Stomach smooth muscle (tissue), 2 donors: Measurements from ENCODE around the gene ATG7.
"Not testable (repeated sequence)": the region's sequence is repeated elsewhere in the genome, so short reads cannot be mapped to it uniquely, and the experiment has no call there.

Source experiments
- H3K27ac ChIP-seq: one replicate; pipeline ENCODE4 v1.7.0; 2013; ENCODE audit warnings: mild to moderate bottlenecking, low read length, inconsistent platforms
- H3K27me3 ChIP-seq, 2 donors: one replicate each; pipeline ENCODE4 v1.7.0; 2013; ENCODE audit warnings: low read length in 2 of 2; ENCODE audit not compliant: insufficient read depth in 2 of 2, control insufficient read depth in 1 of 2
- H3K36me3 ChIP-seq, 2 donors: one replicate each; pipeline ENCODE4 v1.7.0; 2013; ENCODE audit warnings: low read length in 2 of 2; ENCODE audit not compliant: control insufficient read depth in 2 of 2, insufficient read depth in 2 of 2
- H3K4me1 ChIP-seq: one replicate; pipeline ENCODE4 v1.7.0; 2013; ENCODE audit warnings: low read length; ENCODE audit not compliant: control insufficient read depth, insufficient read depth
- H3K4me3 ChIP-seq, 2 donors: one replicate each; pipeline ENCODE4 v1.7.0; 2013; ENCODE audit warnings: low read length in 2 of 2
- H3K9ac ChIP-seq, 2 donors: one replicate each; pipeline ENCODE4 v1.7.0; 2013; ENCODE audit warnings: low read length in 2 of 2, mild to moderate bottlenecking in 1 of 2
- H3K9me3 ChIP-seq, 2 donors: one replicate each; pipeline ENCODE4 v1.7.0; 2013; ENCODE audit warnings: low read length in 2 of 2; ENCODE audit not compliant: control insufficient read depth in 2 of 2
- donor health status: healthy.
- donor health status: Pancreatic carcinoma.

Gene ATG7

GRCh38 chr3:11445193-11445592 lies 173.0 kb downstream of the ATG7 start:
- not testable (repeated sequence) for H3K27ac ChIP-seq, H3K9ac ChIP-seq, H3K4me3 ChIP-seq, H3K27me3 ChIP-seq, H3K36me3 ChIP-seq, H3K4me1 ChIP-seq, H3K9me3 ChIP-seq

- Histone ChIP-seq H3K4me1 (no peaks in the 10 kb centered on the region), H3K27me3 (no peaks in the 10 kb centered on the region), H3K9ac (no peak overlapping the region), H3K9me3 (no peaks in the 10 kb centered on the region), H3K27ac (no peak overlapping the region), H3K36me3 (no peaks in the 10 kb centered on the region), H3K4me3 (no peak overlapping the region)
These were observed 173.7 kb downstream of the ATG7 start for GRCh38 chr3:11445883-11446282.

DNA sequence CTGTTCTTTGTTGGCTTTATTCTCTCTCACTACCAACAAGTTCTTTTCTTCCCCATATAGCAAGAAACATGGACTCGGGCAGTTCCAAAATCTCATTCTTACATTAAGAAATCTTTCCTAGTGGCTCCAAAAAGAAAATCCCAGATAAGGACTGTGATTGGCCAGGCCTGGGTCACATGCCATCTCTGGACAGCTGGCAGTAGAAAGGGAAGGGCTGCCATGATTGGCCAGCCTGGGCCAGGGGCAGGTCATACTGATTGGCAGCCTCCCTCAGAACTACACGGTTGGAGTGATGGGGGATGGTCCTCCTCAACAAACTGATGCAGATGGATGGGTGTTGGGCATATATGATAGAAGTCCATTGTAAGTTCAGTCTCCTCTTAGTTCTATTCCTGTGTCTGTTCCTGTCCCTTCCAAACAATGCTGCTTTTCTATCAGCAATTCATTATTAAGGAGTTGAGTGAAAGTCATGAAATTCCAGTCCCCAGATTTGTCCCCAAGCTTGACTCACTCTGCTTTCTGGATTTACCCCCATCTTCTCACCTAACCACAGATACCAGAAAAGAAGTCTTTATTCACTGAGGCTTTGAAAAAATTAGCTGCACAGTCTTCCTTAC lies 175.5 kb downstream of the ATG7 start:
- H3K9ac ChIP-seq: no peak overlapping the region
- no peaks in the 10 kb centered on the region for H3K27me3 ChIP-seq
- H3K4me3 ChIP-seq: no peak overlapping the region
- H3K27ac ChIP-seq: no peak overlapping the region
- no peaks in the 10 kb centered on the region for H3K9me3 ChIP-seq
- H3K4me1 ChIP-seq: peaks cover under 1% of the 10 kb centered on the region
- H3K36me3 ChIP-seq: no peaks in the 10 kb centered on the region

DNA sequence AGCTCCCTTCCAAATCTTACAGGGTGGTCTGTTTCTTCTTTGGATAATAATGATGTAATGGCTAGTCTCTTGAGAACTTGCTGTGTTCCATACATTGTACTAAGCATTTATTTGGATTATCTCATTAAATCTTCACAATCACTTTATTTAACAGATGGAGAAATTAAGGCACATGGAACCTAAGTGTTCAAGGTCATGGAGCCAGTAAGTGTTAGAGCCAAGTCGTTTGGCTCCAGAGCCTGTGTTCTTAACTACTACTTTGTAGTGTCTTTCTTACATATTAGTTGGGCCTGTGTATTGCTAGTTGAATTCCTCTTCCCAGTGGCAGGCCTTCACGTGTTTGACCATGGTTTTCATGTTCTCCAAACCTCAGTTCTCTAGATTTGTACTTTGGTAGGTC lies 177.8 kb downstream of the ATG7 start:
- no peak overlapping the region for H3K27ac ChIP-seq
- peaks cover 7% of the 10 kb centered on the region for H3K4me1 ChIP-seq
- no peak overlapping the region for H3K4me3 ChIP-seq
- no peak overlapping the region for H3K9ac ChIP-seq
- H3K27me3 ChIP-seq: no peaks in the 10 kb centered on the region
- no peaks in the 10 kb centered on the region for H3K36me3 ChIP-seq
- no peaks in the 10 kb centered on the region for H3K9me3 ChIP-seq

DNA sequence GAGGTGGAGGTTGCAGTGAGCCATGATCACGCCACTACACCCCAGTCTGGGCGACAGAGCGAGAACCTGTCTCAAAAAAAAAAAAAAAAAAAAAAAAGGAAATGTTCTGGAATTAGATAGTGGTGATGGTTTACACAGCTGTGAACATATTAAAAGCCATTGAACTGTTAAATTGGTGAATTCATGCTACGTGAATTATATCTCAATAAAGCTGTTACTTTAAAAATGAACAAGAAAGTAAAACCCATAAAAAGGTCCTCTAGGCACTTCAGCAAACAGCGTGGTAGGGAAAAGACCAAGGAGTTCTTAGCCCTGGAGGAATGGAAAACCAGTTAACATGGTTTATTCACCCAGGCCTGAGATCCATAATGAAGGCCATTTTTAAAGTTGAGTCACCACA lies 180.1 kb downstream of the ATG7 start:
- peaks cover 7% of the 10 kb centered on the region for H3K4me1 ChIP-seq
- no peaks in the 10 kb centered on the region for H3K9me3 ChIP-seq
- H3K27me3 ChIP-seq: no peaks in the 10 kb centered on the region
- H3K4me3 ChIP-seq: no peak overlapping the region
- H3K9ac ChIP-seq: no peak overlapping the region
- no peak overlapping the region for H3K27ac ChIP-seq
- H3K36me3 ChIP-seq: no peaks in the 10 kb centered on the region

GRCh38 chr3:11452885-11453847 lies 181.0 kb downstream of the ATG7 start:
- H3K27me3 ChIP-seq: no peaks in the 10 kb centered on the region
- no peaks in the 10 kb centered on the region for H3K36me3 ChIP-seq
- H3K9ac ChIP-seq: no peak overlapping the region
- no peak overlapping the region for H3K4me3 ChIP-seq
- H3K9me3 ChIP-seq: no peaks in the 10 kb centered on the region
- peaks cover 7% of the 10 kb centered on the region for H3K4me1 ChIP-seq
- no peak overlapping the region for H3K27ac ChIP-seq

- Histone ChIP-seq H3K27me3 (no peaks in the 10 kb centered on the region), H3K9me3 (no peaks in the 10 kb centered on the region), H3K27ac (no peak overlapping the region), H3K4me3 (no peak overlapping the region), H3K4me1 (peaks cover 7% of the 10 kb centered on the region), H3K36me3 (no peaks in the 10 kb centered on the region), H3K9ac (no peak overlapping the region)
These were observed 183.8 kb downstream of the ATG7 start for GRCh38 chr3:11455956-11456355.

DNA sequence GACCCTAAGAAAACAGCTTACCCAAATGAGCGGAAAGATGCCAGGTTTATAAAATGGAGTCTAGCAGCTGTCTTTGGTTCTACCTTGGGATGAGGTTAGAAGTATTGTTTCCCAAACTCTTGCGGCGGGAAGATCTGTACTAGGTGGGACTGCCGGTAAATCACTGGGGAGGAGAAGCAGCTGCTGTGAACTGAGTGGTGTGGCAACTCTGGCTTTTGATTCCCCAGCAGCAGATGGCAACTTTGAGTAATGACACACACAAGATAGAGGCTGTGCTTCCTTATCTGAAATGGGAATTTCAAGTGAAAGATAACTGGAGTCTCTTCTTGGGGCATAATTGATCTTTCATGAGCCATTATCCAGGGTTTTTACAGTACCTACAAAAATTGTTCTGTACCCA lies 184.9 kb downstream of the ATG7 start:
- no peaks in the 10 kb centered on the region for H3K27me3 ChIP-seq
- H3K9me3 ChIP-seq: no peaks in the 10 kb centered on the region
- no peak overlapping the region for H3K4me3 ChIP-seq
- H3K4me1 ChIP-seq: peaks cover 7% of the 10 kb centered on the region
- H3K9ac ChIP-seq: no peak overlapping the region
- H3K36me3 ChIP-seq: no peaks in the 10 kb centered on the region
- H3K27ac ChIP-seq: no peak overlapping the region

DNA sequence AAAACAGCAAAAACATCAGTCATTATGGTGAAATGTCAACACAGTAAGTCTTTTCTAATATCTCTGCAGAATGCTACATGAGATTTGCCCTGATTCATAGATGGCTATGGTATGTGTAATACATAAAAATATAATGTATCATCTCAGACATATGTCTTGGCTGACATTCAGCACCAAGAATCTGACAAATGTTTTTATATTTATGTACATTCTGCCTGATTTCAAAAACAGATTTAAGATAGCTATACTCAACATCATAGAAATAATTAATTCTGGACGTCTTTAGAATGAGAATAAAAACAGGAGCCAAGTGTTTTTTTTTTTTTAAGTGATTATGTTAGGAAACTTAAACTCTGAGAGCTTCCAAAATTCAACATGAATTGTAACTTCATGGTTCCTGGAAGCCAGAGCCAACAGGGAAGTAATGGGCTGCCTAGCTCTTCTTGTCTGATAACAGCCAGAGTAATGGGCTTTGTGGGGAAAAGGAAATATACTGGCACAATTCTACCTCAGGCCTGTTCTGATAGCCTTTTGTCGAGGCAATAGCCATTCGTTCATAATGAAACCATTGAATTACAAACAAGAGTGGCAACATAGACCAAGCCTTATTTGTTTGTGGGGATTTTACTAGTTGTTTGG lies 187.1 kb downstream of the ATG7 start:
- no peaks in the 10 kb centered on the region for H3K36me3 ChIP-seq
- H3K27ac ChIP-seq: no peak overlapping the region
- no peaks in the 10 kb centered on the region for H3K27me3 ChIP-seq

DNA sequence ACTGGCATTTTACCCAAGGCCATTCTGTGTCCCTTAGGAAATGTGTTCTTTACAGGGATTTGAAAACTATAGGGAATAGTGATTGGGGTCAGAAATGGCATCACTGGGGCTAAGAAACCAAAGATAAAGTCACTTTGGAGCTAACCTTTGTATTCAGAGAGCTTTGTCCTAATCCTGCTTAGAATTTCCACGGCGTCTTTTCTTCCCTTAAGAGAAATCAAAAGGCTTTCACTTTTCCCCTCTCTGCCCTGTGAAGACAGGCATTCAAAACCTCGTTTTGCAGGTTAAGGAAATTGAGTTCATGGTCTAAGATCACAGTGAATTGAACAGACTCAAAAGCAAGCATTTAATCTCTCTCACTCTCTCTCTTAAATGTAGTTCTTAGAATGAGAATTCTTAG lies 189.0 kb downstream of the ATG7 start:
- Histone ChIP-seq H3K4me1 (peaks cover 22% of the 10 kb centered on the region), H3K9ac (no peak overlapping the region), H3K4me3 (no peak overlapping the region), H3K36me3 (no peaks in the 10 kb centered on the region), H3K27me3 (no peaks in the 10 kb centered on the region), H3K27ac (no peak overlapping the region), H3K9me3 (no peaks in the 10 kb centered on the region)

More for the DNA sequence above, 187.1 kb downstream of the ATG7 start:
- no peak overlapping the region for H3K4me3 ChIP-seq
- no peak overlapping the region for H3K9ac ChIP-seq
- H3K4me1 ChIP-seq: peaks cover 6% of the 10 kb centered on the region
- no peaks in the 10 kb centered on the region for H3K9me3 ChIP-seq
